ENCODE results near the gene MBTPS2. TPM values are rescaled to one million over a fixed set of nuclear protein-coding genes. Genes with fewer than 3 reads are reported as not detected.
A peak's percentile ranks its signal among the peaks of the same experiment; 100 is the strongest.

Gene MBTPS2
- total RNA-seq, 2 experiments from 2014 or later = 3.1 to 15.8 TPM

- intact Hi-C loops (cut with micrococcal nuclease; ENCODE audit: unreplicated experiment) = no loop called here
- TF ChIP-seq CTCF (conservative IDR thresholded peaks at IDR 0.05; ENCODE audit: low read length) (peak; percentile 28; the same call in 1 of the 2 replicates), EZH2phosphoT487 (IDR thresholded peaks at IDR 0.05; ENCODE audit: borderline replicate concordance, low read depth, low read length) (no peak)
- H3K4me2 ChIP-seq (ENCODE audit: low read length) = no peak overlapping the region
- H3K36me3 ChIP-seq (ENCODE audit: insufficient read depth, low read length) = no peaks in the 10 kb centered on the region
- no peak overlapping the region for H3K27ac ChIP-seq (ENCODE audit: low read depth, low read length, poor library complexity, severe bottlenecking)
- no peaks in the 10 kb centered on the region for H3K4me1 ChIP-seq (ENCODE audit: insufficient read depth, low read length, poor library complexity, severe bottlenecking)
- H3K9me2 ChIP-seq (ENCODE audit: insufficient read depth, low read length) = no peaks in the 10 kb centered on the region
- no peak for DNase-seq (ENCODE audit: low spot score)
- H3K9me3 ChIP-seq (ENCODE audit: low read length) = no peaks in the 10 kb centered on the region
- no peaks in the 10 kb centered on the region for H4K20me1 ChIP-seq (ENCODE audit: insufficient read depth, low read length)
- H3K4me3 ChIP-seq (ENCODE audit: low read depth, low read length, poor library complexity, severe bottlenecking) = no peak overlapping the region
- BruUV-seq (replicated peaks) = no TSS peak
- ChIA-PET CTCF (ENCODE audit: unreplicated experiment) (no interaction called here), POLR2A (no interaction called here)
- no peak overlapping the region for H2AFZ ChIP-seq (ENCODE audit: low read length)
- H3K79me2 ChIP-seq (ENCODE audit: insufficient read depth, low read depth, low read length) = no peaks in the 10 kb centered on the region
These were observed 93.7 kb downstream of the MBTPS2 start for GRCh38 chrX:21933077-21933476.

- Histone ChIP-seq H3K9me3 (ENCODE audit: low read length) (no peaks in the 10 kb centered on the region), H3K27ac (ENCODE audit: low read depth, low read length, poor library complexity, severe bottlenecking) (no peak overlapping the region), H3K9me2 (ENCODE audit: insufficient read depth, low read length) (no peaks in the 10 kb centered on the region), H4K20me1 (ENCODE audit: insufficient read depth, low read length) (no peaks in the 10 kb centered on the region), H2AFZ (ENCODE audit: low read length) (no peak overlapping the region), H3K4me2 (ENCODE audit: low read length) (no peak overlapping the region), H3K4me3 (ENCODE audit: low read depth, low read length, poor library complexity, severe bottlenecking) (no peak overlapping the region), H3K4me1 (ENCODE audit: insufficient read depth, low read length, poor library complexity, severe bottlenecking) (no peaks in the 10 kb centered on the region), H3K79me2 (ENCODE audit: insufficient read depth, low read depth, low read length) (no peaks in the 10 kb centered on the region), H3K36me3 (ENCODE audit: insufficient read depth, low read length) (no peaks in the 10 kb centered on the region)
- no peak for TF ChIP-seq EZH2phosphoT487 (IDR thresholded peaks at IDR 0.05; ENCODE audit: borderline replicate concordance, low read depth, low read length)
- no peak for TF ChIP-seq CTCF (conservative IDR thresholded peaks at IDR 0.05; ENCODE audit: low read length)
- no peak for DNase-seq (ENCODE audit: low spot score)
- intact Hi-C loops (cut with micrococcal nuclease; ENCODE audit: unreplicated experiment) = no loop called here
- CTCF ChIA-PET (ENCODE audit: unreplicated experiment) = no interaction called here
- no TSS peak for BruUV-seq (replicated peaks)
- POLR2A ChIA-PET = interaction anchor here (0.6 kb wide), 1 partner anchor 102 kb away, joined by 5 read pairs; no protein-coding TSS in a partner anchor
These were observed 95.0 kb downstream of the MBTPS2 start for GRCh38 chrX:21934414-21934813.

Small RNA genes within 50 kb of the gene (small RNA-seq; reads per million reads assigned to genes)
- gene U73479.1 = not detected

Other genes with a start within 250 kb of the MBTPS2 start
- gene KLHL34, start 181.3 kb upstream of the MBTPS2 start, total RNA-seq (2014; rRNA removed; shearing (Covaris generic)) = not detected in 2 replicates
- gene KLHL34, start 181.3 kb upstream of the MBTPS2 start, total RNA-seq (2022) = not detected in 2 replicates
- gene SMPX, start 81.5 kb upstream of the MBTPS2 start, total RNA-seq (2014; rRNA removed; shearing (Covaris generic)) = not detected in 2 replicates
- gene SMPX, start 81.5 kb upstream of the MBTPS2 start, total RNA-seq (2022) = not detected in 2 replicates
- gene YY2, start 16.4 kb downstream of the MBTPS2 start, total RNA-seq (2014; rRNA removed; shearing (Covaris generic)) = 0.82 and 2.4 TPM in 2 replicates
- gene YY2, start 16.4 kb downstream of the MBTPS2 start, total RNA-seq (2022) = 2.2 and 3.7 TPM in 2 replicates
- 59.6 and 64.9 TPM in 2 replicates for gene SMS, start 101.1 kb downstream of the MBTPS2 start, total RNA-seq (2014; rRNA removed; shearing (Covaris generic))
- 86.3 and 88.3 TPM in 2 replicates for gene SMS, start 101.1 kb downstream of the MBTPS2 start, total RNA-seq (2022)
- 0.09 TPM in 1 of 2 replicates, not detected in the other for gene PHEX, start 192.7 kb downstream of the MBTPS2 start, total RNA-seq (2014; rRNA removed; shearing (Covaris generic))
- not detected in 2 replicates for gene PHEX, start 192.7 kb downstream of the MBTPS2 start, total RNA-seq (2022)

Measured in OCI-LY7 (cell line).